ENCODE results near the gene FALEC. TPM values are rescaled to one million over a fixed set of nuclear protein-coding genes. Genes with fewer than 3 reads are reported as not detected.
A peak's percentile ranks its signal among the peaks of the same experiment; 100 is the strongest.

FALEC gene
- total and polyA plus RNA-seq, 9 of the 15 experiments (the other 6 are each of a cell fraction or from before 2014, with no cell fraction given) = 0.15 to 1.8 (median 0.53) TPM; not detected in 5

- no peak for TF ChIP-seq MCM5 (IDR thresholded peaks at IDR 0.05; ENCODE audit: low read depth)
- TF ChIP-seq MTA3 (IDR thresholded peaks at IDR 0.05; ENCODE audit: borderline replicate concordance) = peak; percentile 43; the same call in 1 of the 2 replicates
- peak; percentile 56; the same call in 1 of the 2 replicates for TF ChIP-seq EGR1 (conservative IDR thresholded peaks at IDR 0.05)
- peak; percentile 16; the same call in 1 of the 2 replicates for TF ChIP-seq L3MBTL2 (IDR thresholded peaks at IDR 0.05)
- TF ChIP-seq MLLT1 (IDR thresholded peaks at IDR 0.05) = peak in 1 of 2 experiments; percentile 60; a peak in 1 of 4 replicates
- no peak for TF ChIP-seq SIN3B (IDR thresholded peaks at IDR 0.05; ENCODE audit: low read depth)
- 0 out of 2 replicates have a peak, but pooled peaks have one; percentile 76 for TF ChIP-seq LARP7 (IDR thresholded peaks at IDR 0.05)
- TF ChIP-seq GTF2E2 (tag; IDR thresholded peaks at IDR 0.05) = peak; percentile 87
- TF ChIP-seq HES1 (IDR thresholded peaks at IDR 0.05; ENCODE audit: low read depth) = no peak
- TF ChIP-seq RHOXF2B (CRISPR knock-in tag; conservative IDR thresholded peaks at IDR 0.05) = no peak
- TF ChIP-seq OTX1 (CRISPR knock-in tag; IDR thresholded peaks at IDR 0.05) = peak; percentile 17; the same call in 1 of the 2 replicates
- no peak for TF ChIP-seq CSDE1 (IDR thresholded peaks at IDR 0.05)
- TF ChIP-seq ZBTB12 (CRISPR knock-in tag; IDR thresholded peaks at IDR 0.05) = no peak
- no peak for TF ChIP-seq CGGBP1 (CRISPR knock-in tag; IDR thresholded peaks at IDR 0.05)
- no peak for TF ChIP-seq ZFP36 (IDR thresholded peaks at IDR 0.05; ENCODE audit: low read depth, low read length, partially characterized antibody)
- no peak for TF ChIP-seq ZHX1 (conservative IDR thresholded peaks at IDR 0.05; ENCODE audit: low read length)
- peak; percentile 45 for TF ChIP-seq SMARCE1 (IDR thresholded peaks at IDR 0.05)
- peak; percentile 51 for TF ChIP-seq POLR2B (IDR thresholded peaks at IDR 0.05; ENCODE audit: low read depth, partially characterized antibody)
- no peak for TF ChIP-seq ZNF398 (CRISPR knock-in tag; IDR thresholded peaks at IDR 0.05)
- TF ChIP-seq PHF8 (IDR thresholded peaks at IDR 0.05; ENCODE audit: borderline replicate concordance, low read length) = peak; percentile 37; the same call in 1 of the 2 replicates
- no peak for TF ChIP-seq RFX7 (CRISPR knock-in tag; IDR thresholded peaks at IDR 0.05)
Measured at GRCh38 chr1:150561254-150561973, 45.9 kb downstream of the FALEC start (continued).

Measured in K562 (cell line).